GM12801 (cell line): ENCODE measurements around the gene NAA40.

ENCODE experiments used
- TF ChIP-seq, protein P1 (sequence below): IDR thresholded peaks from one replicate; pipeline ENCODE4 v1.5.1; 2011; ENCODE audit warnings: control low read depth; ENCODE audit not compliant: insufficient read length; ENCODE audit errors: extremely low read depth

The NAA40 gene

DNA sequence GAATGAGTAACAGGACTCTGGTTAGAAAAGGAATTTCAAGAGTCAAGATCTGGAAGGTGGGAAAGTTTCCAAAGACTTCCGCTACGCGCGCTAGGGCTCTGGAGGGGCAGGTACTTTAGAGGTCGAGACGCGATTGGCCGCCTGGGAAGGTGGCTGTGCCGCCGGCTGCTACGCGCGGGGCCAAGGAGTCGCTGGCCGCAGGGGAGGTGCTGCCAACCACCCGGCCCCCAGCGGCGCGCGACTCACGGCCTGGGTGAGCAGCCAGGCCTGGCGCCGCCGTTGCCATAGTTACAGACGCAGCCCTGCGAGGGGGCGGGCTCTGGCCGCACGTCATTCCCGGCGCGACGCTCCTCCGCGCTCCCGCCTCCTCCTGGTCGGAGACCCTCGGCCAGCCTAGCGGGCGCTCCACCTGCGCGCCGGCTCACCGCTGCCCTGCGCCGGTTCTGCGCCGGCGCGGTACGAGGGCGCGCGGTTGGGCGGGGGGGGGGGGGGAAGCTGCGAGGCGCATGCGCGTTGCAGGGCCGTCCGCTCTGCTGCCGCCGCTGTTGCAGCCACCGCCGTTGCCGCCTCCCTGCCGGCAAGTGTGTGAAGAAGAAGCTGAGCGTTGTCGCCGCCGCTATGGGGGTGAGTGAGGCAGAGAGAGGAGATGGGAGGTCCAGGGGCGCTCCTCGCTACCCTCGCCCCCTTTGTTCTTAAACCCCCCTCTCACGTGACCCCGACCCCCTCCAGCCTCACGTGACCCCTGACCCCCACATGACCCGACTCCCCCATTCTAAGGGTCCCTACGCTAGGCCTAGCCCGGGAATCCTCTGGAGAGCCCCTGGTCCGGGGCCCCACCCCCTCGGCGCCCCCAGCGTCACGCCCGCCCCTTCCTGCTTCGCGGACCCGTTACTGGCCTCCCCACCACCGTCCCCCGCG, at the start of gene NAA40:
Gene NAA40 (plus strand): TSS at position 524 of the 918 bp plus-strand sequence. CDS start 95 bp downstream, at position 619.
- TF ChIP-seq, protein P1, sequence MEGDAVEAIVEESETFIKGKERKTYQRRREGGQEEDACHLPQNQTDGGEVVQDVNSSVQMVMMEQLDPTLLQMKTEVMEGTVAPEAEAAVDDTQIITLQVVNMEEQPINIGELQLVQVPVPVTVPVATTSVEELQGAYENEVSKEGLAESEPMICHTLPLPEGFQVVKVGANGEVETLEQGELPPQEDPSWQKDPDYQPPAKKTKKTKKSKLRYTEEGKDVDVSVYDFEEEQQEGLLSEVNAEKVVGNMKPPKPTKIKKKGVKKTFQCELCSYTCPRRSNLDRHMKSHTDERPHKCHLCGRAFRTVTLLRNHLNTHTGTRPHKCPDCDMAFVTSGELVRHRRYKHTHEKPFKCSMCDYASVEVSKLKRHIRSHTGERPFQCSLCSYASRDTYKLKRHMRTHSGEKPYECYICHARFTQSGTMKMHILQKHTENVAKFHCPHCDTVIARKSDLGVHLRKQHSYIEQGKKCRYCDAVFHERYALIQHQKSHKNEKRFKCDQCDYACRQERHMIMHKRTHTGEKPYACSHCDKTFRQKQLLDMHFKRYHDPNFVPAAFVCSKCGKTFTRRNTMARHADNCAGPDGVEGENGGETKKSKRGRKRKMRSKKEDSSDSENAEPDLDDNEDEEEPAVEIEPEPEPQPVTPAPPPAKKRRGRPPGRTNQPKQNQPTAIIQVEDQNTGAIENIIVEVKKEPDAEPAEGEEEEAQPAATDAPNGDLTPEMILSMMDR: no peak

DNA sequence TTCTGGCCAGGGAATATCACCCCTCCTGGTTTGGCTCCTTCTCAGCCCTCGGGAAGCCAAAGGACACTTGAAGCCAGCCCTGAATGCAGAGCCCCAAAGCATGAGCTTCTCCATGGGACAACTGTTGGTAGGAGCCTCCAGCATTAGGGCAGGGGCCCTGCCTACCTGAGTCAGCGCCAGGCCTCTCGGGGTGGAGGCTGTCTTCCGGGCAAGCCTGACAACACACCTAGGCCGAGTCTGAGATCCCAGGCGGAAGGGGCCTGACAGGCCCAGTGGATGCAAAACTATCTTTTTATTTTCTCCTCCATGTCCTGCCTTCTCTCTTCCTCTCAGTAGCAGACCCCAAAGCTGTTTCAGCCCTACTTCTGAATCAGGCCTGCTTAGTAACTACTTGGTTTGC, 49.5 kb upstream of the NAA40 start:
- TF ChIP-seq, protein P1: no peak

DNA sequence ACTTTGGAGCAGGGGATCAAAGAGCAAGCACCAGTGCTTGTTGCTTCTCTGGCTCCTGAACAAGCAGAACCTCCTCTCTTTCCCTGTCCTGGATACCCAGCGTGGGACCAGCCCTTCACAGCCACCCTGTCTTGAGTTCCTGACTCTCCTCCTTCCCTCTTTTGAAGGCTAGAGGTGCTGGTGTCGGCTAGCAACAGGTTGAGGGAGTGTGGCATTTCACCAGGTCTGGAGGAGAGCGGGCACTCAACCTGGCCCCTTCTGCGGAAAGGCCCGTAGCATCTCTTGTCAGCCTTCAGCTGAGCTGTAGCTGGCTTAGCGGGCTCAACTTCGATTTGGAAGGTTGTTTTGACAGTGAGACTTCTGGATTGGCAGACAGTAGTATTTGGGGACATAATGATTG, 48.4 kb upstream of the NAA40 start:
- TF ChIP-seq, protein P1: no peak

DNA sequence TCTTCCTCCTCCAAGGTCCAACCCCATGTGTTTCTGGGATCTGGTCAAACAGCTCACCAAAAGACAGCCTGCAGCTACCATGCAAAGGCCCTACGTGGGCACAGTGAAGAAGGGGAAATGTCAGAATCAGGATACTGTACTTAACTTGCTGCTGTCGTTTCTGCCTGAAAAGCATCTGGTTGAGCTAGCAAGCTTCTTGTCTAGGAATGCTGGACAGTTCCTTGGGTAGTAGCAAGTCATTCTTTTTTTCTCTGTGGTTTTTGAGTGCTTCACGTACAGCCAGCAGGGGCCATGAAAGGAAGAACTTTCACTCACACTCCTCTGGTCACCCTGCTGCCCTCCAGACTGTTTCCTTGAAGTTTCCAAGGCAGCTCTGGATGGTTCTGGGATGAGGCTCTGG, 46.6 kb upstream of the NAA40 start:
- TF ChIP-seq, protein P1: no peak

DNA sequence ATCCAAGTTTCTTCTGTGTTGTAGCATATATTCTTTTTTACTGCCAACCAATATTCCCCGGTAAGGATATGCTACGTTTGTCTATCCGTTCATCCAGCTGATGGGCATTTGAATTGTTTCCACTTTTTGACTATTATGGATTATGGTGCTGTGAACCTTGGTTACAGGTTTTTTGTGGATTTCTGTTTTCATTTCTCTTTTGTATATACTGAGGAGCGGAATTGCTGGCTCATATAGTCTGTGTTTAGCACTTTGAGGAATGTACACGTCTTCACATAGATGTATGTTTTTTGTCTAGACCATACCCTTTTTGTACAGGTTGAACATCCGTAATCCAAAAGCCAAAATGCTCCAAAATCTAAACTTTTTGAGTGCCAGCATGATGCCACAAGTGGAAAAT, 45.4 kb upstream of the NAA40 start:
- TF ChIP-seq, protein P1: no peak

DNA sequence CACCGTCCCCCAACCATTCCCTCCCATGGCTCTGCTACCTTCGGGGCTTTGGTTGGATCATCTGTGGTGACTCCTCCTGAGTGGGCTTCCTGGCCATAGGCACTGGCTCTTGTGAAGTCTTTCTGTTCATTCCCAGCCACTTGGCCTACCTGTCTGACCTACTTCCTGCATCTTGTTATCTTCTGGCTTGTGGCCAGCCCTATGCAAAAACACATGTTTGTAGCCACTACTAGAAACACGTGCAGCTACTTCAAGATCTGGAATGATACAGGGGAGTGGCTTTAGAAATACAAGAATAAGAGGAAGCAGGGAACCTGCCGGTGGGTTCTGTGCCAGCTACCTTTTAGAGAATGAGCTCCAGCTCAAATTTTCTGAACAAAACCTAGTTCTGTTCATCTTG, 42.7 kb upstream of the NAA40 start:
- TF ChIP-seq, protein P1: no peak

DNA sequence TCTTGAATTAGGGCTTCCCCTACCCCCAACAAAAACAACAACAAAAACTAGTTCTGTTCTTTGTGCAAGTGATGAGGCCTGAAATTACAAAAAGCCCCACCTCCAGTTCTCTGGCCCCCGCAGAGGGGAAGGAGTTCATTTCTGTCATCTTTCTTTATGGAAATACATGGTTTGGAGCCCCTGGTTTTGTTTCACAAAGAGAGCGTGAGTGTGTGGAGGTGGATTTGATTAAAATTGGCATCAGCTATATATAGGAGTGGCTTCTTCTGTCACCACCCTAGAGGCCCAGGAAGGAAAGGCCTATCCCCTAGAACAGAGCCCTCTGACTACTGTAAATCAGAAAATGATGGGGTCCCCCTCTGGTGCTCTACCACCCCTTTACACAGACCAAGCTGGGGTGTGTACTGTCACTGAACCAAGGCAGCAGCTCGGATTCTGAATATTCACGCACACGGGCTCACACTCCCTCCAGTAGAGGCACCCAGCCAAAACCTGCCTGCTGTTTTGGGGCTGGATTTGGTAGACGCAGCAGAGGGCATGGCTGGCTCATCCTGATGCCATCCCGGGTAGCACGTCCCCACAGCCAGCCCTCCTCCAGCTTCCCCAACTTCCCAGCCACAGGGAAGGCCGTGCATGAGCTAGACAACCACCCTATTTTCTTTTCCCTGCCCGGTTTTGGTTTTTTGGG, 41.2 kb upstream of the NAA40 start:
- TF ChIP-seq, protein P1: no peak
